Esophagus squamous epithelium (tissue), 4 donors: ENCODE results near the gene EFCAB6.

Experiments
- POLR2A ChIP-seq, 4 donors: fragments of 450-650 bp; IDR thresholded peaks; one replicate each; pipeline ENCODE4 v1.6.1; 2017; ENCODE audit warnings: antibody characterized with exemption in 4 of 4, mild to moderate bottlenecking in 4 of 4, moderate library complexity in 3 of 4
- TF ChIP-seq, protein P1 (sequence below), 6 experiments: fragments of 450-650 bp in 4 of 6; fragments of 200-600 bp in 2 of 6; sonication (generic) in 2 of 6; IDR thresholded peaks; one replicate each; pipeline ENCODE4 v1.5.1; 2016 to 2019; ENCODE audit warnings: antibody characterized with exemption in 6 of 6, mild to moderate bottlenecking in 4 of 6, moderate library complexity in 4 of 6

DNA sequence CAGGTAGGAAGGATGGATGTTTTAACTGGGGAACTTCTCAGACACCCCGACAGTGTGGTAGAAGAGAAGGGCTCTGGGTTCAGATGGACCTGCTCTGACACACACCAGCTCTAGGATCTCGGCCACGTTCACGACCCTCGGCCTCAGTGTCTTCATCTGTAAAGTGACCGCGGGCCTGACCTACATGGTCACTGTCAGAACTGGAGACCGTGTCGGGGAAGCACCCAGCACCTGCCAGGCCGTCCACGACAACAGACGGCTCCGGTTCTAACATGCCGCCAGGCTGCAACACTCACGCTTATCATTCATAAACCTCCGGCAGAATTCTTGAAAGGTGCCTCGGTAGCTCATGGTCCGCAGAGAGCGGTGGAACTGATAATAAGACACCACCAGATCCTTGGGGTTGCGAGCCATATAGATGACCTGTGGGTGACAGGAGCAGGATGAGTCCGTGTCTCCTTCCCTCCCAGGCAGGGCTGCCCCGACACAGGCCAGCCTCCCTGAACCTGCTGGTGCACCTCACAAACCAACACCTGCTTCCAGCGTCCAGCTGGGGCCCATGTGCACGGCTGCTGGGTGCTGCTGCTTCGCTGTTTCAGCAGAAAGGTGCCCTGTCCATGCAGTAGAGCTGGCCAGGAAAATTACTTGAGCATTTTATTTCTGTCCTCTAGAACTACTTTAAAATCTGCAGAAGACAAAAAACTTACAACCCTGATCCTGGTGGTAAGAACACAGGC lies 26.6 kb upstream of the EFCAB6 start:
- TF ChIP-seq, protein P1, sequence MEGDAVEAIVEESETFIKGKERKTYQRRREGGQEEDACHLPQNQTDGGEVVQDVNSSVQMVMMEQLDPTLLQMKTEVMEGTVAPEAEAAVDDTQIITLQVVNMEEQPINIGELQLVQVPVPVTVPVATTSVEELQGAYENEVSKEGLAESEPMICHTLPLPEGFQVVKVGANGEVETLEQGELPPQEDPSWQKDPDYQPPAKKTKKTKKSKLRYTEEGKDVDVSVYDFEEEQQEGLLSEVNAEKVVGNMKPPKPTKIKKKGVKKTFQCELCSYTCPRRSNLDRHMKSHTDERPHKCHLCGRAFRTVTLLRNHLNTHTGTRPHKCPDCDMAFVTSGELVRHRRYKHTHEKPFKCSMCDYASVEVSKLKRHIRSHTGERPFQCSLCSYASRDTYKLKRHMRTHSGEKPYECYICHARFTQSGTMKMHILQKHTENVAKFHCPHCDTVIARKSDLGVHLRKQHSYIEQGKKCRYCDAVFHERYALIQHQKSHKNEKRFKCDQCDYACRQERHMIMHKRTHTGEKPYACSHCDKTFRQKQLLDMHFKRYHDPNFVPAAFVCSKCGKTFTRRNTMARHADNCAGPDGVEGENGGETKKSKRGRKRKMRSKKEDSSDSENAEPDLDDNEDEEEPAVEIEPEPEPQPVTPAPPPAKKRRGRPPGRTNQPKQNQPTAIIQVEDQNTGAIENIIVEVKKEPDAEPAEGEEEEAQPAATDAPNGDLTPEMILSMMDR (IDR thresholded peaks at IDR 0.05) = no peak
- no peak for TF ChIP-seq POLR2A (IDR thresholded peaks at IDR 0.05)
